NCI-H446 treated with DMSO at 0.1 percent for 48 hours (cell line): ENCODE results near the gene AVEN.
A peak's percentile ranks its signal among the peaks of the same experiment; 100 is the strongest.
"Not testable (repeated sequence)": the region's sequence is repeated elsewhere in the genome, so short reads cannot be mapped to it uniquely, and the experiment has no call there.

ENCODE experiments used
- DNase-seq: peaks from one replicate; lab custom pipeline; 2025; lab: John Stamatoyannopoulos, UW

Gene AVEN

GRCh38 chr15:34043391-34043790, 4.4 kb upstream of the AVEN start:
- no peak for DNase-seq

DNA sequence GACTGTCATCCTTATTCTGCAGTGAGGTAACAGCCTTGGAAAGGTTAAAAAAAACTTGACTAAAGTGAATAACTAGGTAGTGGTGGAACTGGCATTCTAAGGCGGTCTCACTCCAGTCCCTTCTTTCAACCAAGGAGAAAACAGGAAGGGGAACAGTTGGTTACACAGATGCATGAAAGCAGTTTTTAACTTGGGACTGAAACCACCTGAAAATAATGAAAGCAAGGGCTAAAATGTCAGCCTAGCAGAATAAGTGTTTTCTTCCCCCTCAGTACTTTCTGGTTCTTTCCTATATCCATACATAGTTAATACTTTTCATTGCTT, 748 bp upstream of the AVEN start:
- DNase-seq = no peak

DNA sequence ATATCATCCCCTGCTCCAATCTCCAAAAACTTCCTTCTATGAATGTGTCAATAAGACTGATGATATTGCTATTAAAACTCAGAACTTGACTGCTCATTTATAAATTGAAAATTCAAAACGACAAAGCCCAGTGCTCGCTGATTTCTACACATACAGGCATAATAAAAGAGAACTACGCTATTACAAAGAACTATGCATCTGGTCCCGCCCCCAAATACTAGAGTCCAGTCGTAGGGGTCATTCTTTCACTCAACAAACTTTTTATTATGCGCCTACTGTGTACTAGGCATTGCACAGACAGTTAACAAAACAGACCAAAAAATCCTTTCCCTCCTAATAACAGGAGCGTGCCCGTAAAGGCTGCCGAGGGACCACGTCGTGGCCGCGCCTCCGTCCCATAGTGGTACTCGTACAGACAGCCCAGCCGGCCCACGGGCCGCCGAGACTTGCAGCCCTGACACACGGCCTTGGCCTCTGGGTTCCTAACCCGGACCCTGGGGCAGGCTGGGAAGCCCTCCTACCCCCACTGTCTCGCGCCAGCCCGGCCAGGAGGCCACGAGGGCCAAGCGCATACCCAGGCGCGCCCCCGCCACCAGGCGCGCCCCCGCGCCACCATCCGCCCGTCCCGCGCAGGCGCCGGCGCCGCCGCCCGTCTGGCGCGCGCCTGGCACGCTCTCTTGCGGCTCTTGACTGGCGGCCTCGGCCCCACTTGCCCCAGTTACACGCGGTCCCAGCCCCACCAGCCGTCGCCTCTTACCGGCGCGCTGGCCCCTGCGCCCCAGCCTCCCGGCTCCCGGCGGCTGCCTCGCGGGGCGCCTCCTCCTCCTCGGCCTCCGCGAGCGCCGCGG, 757 bp downstream of the AVEN start:
- DNase-seq = peak; percentile 39

GRCh38 chr15:34031987-34032760, 6.8 kb downstream of the AVEN start:
- no peak for DNase-seq

DNA sequence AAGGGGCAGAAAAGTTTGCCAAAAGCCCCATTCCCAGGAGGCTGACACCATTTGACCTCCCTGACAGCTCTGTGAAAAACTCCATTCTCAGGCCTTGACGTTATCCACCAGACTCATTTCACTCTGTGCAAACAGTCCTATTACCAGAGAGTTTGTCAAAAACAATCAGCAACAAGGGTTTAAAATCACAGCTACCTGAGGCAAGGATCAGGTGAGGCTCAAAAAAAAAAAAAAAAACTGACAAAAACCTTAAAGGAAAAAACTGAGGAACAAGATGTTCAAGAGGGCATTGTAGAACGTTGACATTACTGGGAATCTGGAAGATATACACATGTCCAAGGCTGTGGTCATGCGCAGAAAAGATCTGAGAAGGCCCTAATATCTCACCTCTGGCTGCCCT, 11.4 kb downstream of the AVEN start:
- no peak for DNase-seq

DNA sequence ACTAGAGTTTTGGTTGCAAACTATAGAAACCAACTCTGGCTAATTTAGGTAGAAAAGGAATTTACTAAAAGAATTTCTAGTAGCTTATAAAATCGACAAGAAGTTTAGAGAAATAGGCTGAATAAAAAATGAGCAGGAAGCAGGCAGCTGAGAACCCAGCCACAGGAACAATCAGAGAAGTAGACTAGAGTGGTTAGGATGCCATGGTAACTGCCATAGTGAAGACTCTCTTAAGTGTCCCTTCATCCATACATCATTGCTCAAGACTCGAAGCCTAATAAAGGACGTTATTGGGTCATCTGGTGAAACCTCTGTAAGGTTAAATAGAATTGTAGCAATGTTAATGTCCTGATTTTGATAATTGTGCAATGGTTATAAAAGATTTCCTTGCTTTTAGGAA, 13.8 kb downstream of the AVEN start:
- no peak for DNase-seq

DNA sequence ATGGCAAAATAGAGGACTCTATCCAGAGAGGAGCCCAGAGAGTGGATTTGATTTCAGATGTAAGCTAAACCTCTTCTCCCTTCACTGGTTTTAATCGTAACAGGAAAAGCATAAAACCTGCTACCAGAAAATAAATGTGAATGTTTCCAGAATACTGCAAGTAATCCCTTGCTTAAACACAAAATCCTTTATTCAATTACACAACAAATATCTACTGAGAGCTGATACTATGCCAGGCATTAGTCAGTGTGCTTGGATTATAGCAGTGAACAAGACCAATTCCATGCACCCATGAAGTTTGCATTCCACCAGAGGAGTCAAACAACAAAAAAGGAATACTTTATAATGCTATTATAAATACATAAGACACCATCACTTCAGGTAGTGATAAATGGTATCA, 15.1 kb downstream of the AVEN start:
- no peak for DNase-seq

- DNase-seq = no peak
Observed at GRCh38 chr15:34019369-34019990, 19.5 kb downstream of the AVEN start.

DNA sequence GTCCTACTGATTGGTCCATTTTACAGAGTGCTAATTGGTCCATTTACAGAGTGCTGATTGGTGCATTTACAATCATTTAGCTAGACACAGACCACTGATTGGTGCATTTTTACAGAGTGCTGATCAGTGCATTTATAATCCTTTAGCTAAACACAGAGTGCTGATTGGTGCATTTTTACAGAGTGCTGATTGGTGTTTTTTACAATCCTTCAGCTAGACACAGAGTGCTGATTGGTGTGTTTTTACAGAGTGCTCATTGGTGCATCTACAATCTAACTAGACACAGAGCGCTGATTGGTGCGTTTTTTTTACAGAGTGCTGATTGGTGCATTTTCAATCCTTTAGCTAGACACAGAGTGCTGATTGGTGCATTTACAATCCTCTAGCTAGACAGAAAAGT, 20.3 kb downstream of the AVEN start:
- DNase-seq = not testable (repeated sequence)

GRCh38 chr15:34018021-34018645, 20.9 kb downstream of the AVEN start:
- no peak for DNase-seq

DNA sequence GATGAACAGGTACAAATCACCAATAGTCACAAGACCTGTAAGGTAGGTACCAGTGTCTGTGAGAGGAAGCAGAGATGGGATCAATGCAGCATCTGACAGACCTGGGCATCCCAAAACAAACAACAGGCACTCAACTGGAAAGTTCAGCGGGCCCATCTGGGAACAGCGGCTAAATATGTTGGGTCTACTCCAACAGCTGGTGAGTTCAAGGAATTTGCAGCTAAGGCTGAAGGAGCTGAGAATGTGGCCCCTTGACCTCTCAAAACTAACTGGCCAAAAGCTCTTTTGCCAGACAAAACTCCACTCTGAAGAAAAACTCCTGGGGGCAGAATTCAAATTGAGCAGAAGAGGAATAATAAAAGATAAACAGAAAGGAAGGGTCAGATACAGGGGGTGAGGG, 24.4 kb downstream of the AVEN start:
- DNase-seq = no peak

DNA sequence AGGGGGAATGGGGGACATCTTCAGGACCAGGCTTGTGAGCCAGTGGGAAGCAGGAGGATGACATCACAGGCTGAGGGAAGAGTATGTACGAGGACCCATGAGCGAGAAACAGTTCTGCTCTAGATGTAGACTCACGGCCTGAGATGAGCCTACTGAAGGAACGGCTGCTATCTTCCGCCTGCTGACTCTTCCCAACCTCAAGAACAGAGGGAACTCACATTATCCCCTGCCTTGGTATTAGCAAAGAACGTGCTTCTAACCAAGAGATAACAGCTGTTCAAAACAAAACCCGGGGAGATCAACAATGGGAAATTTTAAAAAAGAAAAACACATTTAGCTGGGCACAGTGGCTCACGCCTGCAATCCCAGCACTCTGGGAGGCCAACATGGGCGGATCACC, 25.3 kb downstream of the AVEN start:
- no peak for DNase-seq

GRCh38 chr15:34012461-34013028, 26.5 kb downstream of the AVEN start:
- no peak for DNase-seq

DNA sequence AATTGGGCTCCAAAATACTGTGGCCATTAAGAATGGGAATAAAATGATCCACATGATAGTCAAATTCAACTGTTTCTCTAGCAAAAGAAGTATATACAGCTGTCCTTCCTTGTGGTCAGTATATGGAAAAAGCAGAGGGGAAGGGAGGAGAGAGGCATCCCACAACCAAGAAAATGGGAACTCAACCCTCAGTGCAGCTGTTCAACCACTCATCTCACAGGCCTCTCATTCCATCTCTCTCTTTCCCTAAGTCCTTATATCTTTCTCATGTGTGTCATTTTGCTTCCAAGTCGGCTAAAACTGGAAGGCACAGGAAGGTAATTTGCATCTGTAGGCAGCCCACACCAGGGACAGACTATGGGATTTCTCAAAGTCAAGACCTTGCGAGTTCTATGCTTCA, 27.5 kb downstream of the AVEN start:
- no peak for DNase-seq

DNA sequence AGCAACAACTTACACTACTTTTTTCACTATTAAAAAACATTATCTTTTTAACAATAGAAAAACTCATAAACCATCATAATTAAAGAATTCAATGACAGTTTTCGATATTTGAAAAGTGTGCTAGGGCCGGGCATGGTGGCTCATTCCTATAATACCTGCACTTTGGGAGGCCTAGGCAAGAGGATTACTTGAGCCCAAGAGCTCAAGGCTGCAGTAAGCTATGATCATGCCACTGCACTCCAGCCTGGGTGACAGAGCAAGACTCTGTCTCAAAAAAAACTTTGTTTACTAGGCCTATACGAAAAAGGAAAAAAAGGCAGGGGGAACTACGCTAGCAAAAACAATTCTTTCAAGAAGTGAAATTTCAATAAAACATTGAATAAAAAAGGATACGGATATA, 28.1 kb downstream of the AVEN start:
- no peak for DNase-seq

DNA sequence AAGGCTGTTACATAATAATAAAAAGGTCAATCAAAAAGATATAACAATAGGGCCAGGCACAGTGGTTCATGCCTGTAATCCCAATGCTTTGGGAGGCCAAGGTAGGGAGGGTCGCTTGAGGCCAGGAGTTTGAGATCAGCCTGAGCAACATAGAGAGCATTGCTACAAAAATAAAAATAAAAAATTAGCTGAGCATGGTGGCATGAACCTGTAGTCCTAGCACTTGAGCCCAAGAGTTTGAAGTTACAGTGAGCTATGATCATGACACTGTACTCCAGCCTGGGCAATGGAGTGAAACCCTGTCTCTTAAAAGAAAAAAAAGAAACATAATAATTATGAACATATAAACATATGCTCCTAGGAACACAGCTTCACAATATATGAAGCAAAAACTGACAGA, 29.3 kb downstream of the AVEN start:
- DNase-seq = no peak

GRCh38 chr15:34006381-34006780, 32.6 kb downstream of the AVEN start:
- DNase-seq = no peak

DNA sequence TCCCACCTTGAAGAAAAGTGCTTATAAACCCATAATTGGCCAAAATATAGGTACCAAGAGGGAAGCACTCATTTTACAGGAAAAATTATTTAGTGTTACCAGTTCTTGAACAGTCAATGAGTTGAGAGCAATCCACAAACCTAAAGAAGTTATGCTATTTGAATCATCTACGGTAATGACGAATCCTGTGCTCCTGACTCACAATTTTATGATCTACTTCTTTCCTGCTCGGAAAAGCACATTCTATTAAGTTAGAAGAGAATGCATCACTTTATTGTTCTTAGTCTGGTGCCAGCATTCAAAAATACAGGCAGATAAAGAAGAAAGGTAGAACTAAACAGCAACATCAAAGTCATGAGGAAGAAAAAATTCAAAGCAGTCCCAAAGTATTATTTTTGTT, 37.5 kb downstream of the AVEN start:
- no peak for DNase-seq

DNA sequence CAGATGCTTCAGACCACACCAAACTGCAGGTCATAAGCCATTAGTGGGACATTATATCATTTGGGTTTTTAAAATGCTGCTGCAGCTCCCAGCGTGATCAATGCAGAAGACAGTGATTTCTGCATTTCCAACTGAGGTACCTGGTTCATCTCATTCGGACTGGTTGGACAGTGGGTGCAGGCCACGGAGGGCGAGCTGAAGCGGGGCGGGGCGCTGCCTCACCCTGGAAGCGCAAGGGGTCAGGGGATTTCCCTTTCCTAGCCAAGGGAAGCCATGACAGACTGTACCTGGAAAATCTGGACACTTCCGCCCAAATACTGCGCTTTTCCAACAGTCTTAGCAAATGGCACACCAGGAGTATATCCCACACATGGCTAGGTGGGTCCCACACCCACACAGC, 43.3 kb downstream of the AVEN start:
- DNase-seq = not testable (repeated sequence)

- DNase-seq = no peak
Observed at GRCh38 chr15:33994005-33994615, 44.9 kb downstream of the AVEN start.

DNA sequence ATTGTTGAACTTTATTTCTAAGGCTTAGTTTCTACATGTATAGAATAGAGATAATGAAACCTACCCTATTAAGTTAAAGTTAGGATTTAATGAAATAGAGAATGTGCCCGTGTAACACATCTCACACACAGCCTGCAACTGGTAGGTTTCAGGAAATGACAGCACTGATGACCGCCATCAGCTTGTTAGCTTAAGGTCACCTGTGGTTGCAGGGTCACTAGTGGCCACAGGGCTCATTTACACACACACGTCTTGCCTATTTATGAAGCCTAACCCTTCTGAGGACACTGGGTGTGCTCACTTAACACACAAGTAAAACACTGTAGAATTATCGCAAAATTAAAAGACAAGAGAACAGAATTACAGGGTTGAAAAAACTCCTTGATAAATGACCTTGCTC, 50.6 kb downstream of the AVEN start:
- no peak for DNase-seq

DNA sequence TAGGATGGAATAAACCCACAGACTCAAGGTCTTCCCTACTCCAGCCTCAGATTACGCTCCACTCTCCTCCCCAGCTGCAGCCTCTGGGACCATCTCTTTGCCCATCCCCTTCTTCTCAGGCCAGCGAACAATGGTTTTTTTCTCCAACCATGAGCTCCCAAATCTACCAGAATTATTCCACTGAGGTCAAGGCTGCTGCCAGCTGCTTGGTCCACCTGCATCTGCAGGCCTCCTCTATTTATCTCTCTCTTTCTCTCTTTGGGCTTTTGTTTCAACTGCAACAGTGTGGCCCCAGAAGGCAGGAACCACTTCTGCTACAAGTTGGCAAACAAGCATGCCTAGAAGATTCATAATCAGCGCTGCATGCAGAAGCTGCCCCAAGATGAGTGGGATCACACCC, 51.6 kb downstream of the AVEN start:
- no peak for DNase-seq
